Activated B cell treated with CpG ODN at 0.5 μM for 24 hours (primary cell): ENCODE measurements around the gene NPNT. TPM values are rescaled to one million over a fixed set of nuclear protein-coding genes. Genes with fewer than 3 reads are reported as not detected.

Source experiments
- ATAC-seq: fragments of 200-7000 bp; cut with Tn5 transposase; one replicate; pipeline ENCODE4 v1.10.0; 2021; ENCODE audit warnings: low read depth, mild to moderate bottlenecking, moderate library complexity
- CTCF ChIA-PET: fragments of 350-600 bp; sonication (Branson Sonifier 250); formaldehyde crosslinking; loops from one replicate; lab custom pipeline; 2021; ENCODE audit warnings: antibody characterized with exemption; lab: Charles Lee
- POLR2A ChIA-PET: fragments of 350-600 bp; sonication (Branson Sonifier 250); formaldehyde crosslinking; loops from one replicate; lab custom pipeline; 2021; ENCODE audit warnings: antibody characterized with exemption; lab: Charles Lee
- DNase-seq: peaks from one replicate; pipeline ENCODE4 v3.0.0; 2022
- H3K27ac Mint-ChIP-seq: one replicate; pipeline ENCODE4 v1.8.0; 2020; ENCODE audit warnings: mixed read lengths
- H3K27me3 Mint-ChIP-seq: one replicate; pipeline ENCODE4 v1.8.0; 2021; ENCODE audit warnings: mixed read lengths
- H3K36me3 Mint-ChIP-seq: one replicate; pipeline ENCODE4 v1.8.0; 2021; ENCODE audit warnings: low read depth, mixed read lengths
- H3K4me1 Mint-ChIP-seq: one replicate; pipeline ENCODE4 v1.8.0; 2021; ENCODE audit warnings: mixed read lengths
- H3K4me3 Mint-ChIP-seq: one replicate; pipeline ENCODE4 v1.8.0; 2020; ENCODE audit warnings: mild to moderate bottlenecking, mixed read lengths
- H3K9me3 Mint-ChIP-seq: one replicate; pipeline ENCODE4 v1.8.0; 2020; ENCODE audit warnings: mixed read lengths
- intact Hi-C: fragments of 100-400 bp; cut with micrococcal nuclease; formaldehyde crosslinking; loops from one replicate; pipeline ENCODE4 v1.15.1; 2024
- total RNA-seq: library from RNA; stranded (reverse); gene quantifications from 2 replicates; pipeline ENCODE4 v1.2.3, GENCODE V29; 2022
- TF ChIP-seq, protein P1 (sequence below): fragments of 200-600 bp; IDR thresholded peaks from one replicate; pipeline ENCODE4 v1.8.0; 2022; ENCODE audit warnings: antibody characterized with exemption, mild to moderate bottlenecking

The NPNT gene
- total RNA-seq, 1 donor from 2014 or later = not detected

DNA sequence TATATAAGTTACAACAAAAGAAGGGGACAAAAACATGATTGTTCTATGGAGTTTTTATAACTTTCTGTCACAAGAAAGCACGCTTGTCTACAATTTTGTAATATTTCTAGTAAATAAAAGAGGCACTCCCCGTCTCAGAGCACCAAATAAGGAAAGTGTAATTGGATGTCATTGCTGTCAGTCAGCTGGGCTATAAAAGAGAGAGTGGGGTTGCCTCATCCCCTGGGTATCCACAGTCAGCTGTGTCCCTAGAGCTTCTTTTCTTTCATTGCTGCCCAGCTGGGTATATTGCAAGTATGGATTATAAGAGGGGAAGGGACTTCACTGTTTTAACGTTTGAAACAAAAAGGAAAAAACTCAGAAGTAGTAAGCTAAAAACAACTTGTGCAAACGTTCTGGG, 61.3 kb downstream of the NPNT start:
- DNase-seq = no peak
- ChIA-PET CTCF (no interaction called here), POLR2A (no interaction called here)
- Mint-ChIP-seq H3K9me3 (no peaks in the 10 kb centered on the region), H3K4me1 (no peaks in the 10 kb centered on the region), H3K36me3 (no peaks in the 10 kb centered on the region), H3K27ac (no peak overlapping the region), H3K27me3 (no peaks in the 10 kb centered on the region), H3K4me3 (no peak overlapping the region)
- TF ChIP-seq, protein P1, sequence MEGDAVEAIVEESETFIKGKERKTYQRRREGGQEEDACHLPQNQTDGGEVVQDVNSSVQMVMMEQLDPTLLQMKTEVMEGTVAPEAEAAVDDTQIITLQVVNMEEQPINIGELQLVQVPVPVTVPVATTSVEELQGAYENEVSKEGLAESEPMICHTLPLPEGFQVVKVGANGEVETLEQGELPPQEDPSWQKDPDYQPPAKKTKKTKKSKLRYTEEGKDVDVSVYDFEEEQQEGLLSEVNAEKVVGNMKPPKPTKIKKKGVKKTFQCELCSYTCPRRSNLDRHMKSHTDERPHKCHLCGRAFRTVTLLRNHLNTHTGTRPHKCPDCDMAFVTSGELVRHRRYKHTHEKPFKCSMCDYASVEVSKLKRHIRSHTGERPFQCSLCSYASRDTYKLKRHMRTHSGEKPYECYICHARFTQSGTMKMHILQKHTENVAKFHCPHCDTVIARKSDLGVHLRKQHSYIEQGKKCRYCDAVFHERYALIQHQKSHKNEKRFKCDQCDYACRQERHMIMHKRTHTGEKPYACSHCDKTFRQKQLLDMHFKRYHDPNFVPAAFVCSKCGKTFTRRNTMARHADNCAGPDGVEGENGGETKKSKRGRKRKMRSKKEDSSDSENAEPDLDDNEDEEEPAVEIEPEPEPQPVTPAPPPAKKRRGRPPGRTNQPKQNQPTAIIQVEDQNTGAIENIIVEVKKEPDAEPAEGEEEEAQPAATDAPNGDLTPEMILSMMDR = no peak
- no peak for ATAC-seq
- intact Hi-C loops = no loop called here

DNA sequence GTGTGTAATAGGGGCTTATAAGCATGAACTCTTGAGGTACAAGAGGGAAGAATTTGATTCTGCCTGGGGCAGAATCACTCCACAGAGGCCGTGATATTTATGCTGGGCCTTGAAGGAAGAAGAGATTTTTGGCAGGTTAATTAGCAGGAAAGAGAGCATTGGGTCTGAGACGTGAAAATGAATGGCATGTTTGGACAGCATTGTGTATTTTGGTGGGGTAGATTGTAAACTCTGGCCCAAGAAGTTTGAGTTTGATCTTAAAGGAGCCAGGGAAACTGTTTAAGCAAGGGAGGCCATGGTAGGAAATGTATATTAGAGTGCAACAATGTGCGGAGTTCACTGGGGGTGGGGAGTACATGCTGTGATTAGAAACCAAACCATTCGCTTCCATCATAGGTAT, 62.4 kb downstream of the NPNT start:
- H3K9me3 Mint-ChIP-seq = no peaks in the 10 kb centered on the region
- no peaks in the 10 kb centered on the region for H3K36me3 Mint-ChIP-seq
- ChIA-PET CTCF (no interaction called here), POLR2A (no interaction called here)
- H3K27ac Mint-ChIP-seq = no peak overlapping the region
- DNase-seq = no peak
- ATAC-seq = no peak
- H3K27me3 Mint-ChIP-seq = peaks cover 3% of the 10 kb centered on the region
- no peaks in the 10 kb centered on the region for H3K4me1 Mint-ChIP-seq
- H3K4me3 Mint-ChIP-seq = no peak overlapping the region
- TF ChIP-seq, protein P1 = no peak
- intact Hi-C loops = no loop called here

DNA sequence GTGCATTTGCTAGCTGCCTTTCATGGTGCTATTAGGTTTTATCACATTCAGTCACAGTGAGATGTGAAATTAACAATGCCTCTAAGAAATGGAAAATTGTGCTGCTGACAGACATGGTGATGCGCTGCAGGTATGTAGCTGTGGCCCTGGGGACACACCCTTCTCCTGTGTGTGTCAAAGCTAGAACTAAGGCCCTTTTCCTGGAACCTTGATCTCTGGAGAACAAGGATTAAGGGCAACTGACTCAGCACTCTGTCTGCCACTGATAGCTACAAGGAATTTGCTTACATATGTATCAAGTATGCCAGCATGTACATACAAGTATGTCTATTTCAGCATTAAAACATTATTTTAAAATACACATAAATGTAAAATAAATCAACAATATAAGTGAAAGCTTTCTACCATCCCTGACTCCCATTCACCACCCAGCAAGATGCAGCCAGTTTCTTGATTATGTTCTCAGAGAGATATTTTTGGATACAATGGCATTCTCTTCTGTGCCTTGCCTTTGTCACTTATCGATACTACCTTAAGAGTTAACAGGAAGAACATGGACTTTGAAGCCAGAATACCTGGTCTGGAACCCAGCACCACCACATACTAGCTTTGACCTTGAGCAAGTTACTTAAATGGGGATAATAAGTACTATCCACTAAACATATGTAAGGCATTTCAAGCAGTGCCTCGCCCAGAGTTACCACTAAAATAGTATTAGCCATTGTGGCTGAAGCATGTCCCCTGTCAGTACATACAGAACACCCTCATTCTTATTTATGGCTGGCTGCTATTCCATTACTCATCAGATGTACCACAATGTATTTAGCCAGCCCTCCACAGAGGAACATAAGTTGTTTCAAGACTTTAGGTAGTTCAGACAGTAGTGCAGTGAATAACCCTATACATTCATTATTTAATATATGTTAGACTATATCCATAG, 68.5 kb downstream of the NPNT start:
- POLR2A ChIA-PET = no interaction called here
- no peaks in the 10 kb centered on the region for H3K36me3 Mint-ChIP-seq
- no peak for ATAC-seq
- intact Hi-C loops = no loop called here
- H3K9me3 Mint-ChIP-seq = no peaks in the 10 kb centered on the region
- no peaks in the 10 kb centered on the region for H3K4me1 Mint-ChIP-seq
- peaks cover 3% of the 10 kb centered on the region for H3K27me3 Mint-ChIP-seq
- no peak for DNase-seq
- CTCF ChIA-PET = no interaction called here
- no peak overlapping the region for H3K27ac Mint-ChIP-seq
- H3K4me3 Mint-ChIP-seq = no peak overlapping the region
- TF ChIP-seq, protein P1 = no peak

DNA sequence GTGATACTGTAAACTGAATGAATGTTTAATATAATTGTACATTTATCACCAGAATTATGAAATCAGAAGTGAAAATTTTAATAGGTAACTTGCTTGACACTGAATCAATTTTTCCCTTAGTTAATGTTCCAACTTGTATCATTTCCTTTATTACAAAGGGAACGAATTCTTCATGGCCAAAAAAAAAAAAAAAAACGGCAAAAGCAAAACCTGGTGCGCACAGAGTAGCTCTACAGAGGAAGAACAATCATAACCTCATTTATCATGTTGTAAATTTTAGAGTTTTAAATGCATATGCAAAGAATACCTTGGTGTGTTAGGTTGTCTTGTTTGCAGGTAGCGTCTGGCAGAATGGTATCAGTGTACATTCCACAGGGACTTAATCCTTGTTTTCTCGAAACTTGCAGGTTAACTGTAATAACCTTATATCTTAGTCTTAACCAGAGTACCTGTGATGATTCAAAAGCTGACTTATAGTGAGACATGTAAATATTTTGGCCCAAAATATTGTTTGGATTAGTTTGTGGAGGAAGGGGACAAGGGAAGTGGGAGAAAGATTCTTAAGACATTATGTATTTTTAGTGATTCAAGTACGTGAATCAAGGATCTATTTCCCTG, 70.0 kb downstream of the NPNT start:
- H3K27me3 Mint-ChIP-seq = peaks cover 4% of the 10 kb centered on the region
- intact Hi-C loops = no loop called here
- no peaks in the 10 kb centered on the region for H3K4me1 Mint-ChIP-seq
- ChIA-PET CTCF (no interaction called here), POLR2A (no interaction called here)
- ATAC-seq (no peak), DNase-seq (no peak)
- H3K9me3 Mint-ChIP-seq = no peaks in the 10 kb centered on the region
- TF ChIP-seq, protein P1 = no peak
- H3K27ac Mint-ChIP-seq = no peak overlapping the region
- no peak overlapping the region for H3K4me3 Mint-ChIP-seq
- H3K36me3 Mint-ChIP-seq = no peaks in the 10 kb centered on the region

DNA sequence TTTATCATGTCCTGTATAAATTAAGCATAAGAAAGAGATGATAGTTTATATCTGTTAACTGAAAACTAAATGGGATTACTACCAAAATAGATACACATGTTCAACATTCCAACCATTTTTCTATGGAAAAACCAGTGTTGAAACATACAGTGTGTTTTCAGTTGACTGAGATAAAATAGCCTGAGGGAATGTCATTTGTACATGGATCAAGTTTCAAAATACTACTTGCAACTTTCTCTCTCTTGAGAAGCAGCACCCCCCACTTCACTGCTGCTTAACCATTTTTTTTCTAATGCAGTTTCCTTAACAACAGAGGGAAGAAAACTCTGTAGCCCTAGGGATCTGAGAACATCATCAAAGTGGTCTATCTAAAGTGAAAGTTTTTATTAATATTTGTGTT, 70.8 kb downstream of the NPNT start:
- Mint-ChIP-seq H3K27ac (no peak overlapping the region), H3K36me3 (no peaks in the 10 kb centered on the region), H3K9me3 (no peaks in the 10 kb centered on the region), H3K27me3 (peaks cover 6% of the 10 kb centered on the region), H3K4me3 (no peak overlapping the region), H3K4me1 (no peaks in the 10 kb centered on the region)
- CTCF ChIA-PET = no interaction called here
- POLR2A ChIA-PET = no interaction called here
- ATAC-seq = no peak
- TF ChIP-seq, protein P1 = no peak
- intact Hi-C loops = no loop called here
- no peak for DNase-seq
